GM13976 (cell line): ENCODE results near the gene C4orf33.

ENCODE experiments used
- DNase-seq: peaks from one replicate; pipeline ENCODE4 v3.0.0; 2012; ENCODE audit warnings: low spot score
- in situ Hi-C: fragments of 300-500 bp; cut with MboI; formaldehyde crosslinking; loops from one replicate; pipeline ENCODE4 v1.12.0; 2022; ENCODE audit warnings: low sequenced_read_pairs, mixed read lengths, inconsistent platforms; ENCODE audit not compliant: unreplicated experiment
- TF ChIP-seq, protein P1 (sequence below): IDR thresholded peaks from 2 replicates; pipeline ENCODE4 v1.5.1; 2012; ENCODE audit warnings: borderline replicate concordance, mild to moderate bottlenecking; ENCODE audit not compliant: insufficient read depth; ENCODE audit errors: extremely low read depth, missing control alignments, control extremely low read depth

C4orf33 gene

DNA sequence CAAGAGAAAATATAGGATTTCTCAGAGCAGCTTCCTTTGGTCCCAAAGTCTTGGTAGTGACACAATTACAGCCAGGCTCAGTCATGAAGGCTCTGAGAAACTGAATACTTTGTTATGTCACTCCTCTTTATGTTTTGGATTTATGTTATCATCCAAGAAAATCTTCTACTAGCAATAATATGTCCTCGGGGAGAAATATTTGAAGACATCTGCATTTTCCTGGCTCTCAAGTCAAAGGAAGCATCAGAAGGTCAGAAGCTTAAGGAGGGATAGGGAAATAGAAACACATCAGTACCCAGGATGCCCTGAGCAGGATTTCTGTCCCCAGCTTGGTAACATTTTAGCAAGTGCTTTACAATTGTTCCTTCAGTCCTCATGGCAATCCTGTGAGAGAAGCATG is 54.0 kb downstream of the C4orf33 start:
- DNase-seq, result no peak
- in situ Hi-C loops, result no loop called here
- TF ChIP-seq, protein P1, sequence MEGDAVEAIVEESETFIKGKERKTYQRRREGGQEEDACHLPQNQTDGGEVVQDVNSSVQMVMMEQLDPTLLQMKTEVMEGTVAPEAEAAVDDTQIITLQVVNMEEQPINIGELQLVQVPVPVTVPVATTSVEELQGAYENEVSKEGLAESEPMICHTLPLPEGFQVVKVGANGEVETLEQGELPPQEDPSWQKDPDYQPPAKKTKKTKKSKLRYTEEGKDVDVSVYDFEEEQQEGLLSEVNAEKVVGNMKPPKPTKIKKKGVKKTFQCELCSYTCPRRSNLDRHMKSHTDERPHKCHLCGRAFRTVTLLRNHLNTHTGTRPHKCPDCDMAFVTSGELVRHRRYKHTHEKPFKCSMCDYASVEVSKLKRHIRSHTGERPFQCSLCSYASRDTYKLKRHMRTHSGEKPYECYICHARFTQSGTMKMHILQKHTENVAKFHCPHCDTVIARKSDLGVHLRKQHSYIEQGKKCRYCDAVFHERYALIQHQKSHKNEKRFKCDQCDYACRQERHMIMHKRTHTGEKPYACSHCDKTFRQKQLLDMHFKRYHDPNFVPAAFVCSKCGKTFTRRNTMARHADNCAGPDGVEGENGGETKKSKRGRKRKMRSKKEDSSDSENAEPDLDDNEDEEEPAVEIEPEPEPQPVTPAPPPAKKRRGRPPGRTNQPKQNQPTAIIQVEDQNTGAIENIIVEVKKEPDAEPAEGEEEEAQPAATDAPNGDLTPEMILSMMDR, result no peak

DNA sequence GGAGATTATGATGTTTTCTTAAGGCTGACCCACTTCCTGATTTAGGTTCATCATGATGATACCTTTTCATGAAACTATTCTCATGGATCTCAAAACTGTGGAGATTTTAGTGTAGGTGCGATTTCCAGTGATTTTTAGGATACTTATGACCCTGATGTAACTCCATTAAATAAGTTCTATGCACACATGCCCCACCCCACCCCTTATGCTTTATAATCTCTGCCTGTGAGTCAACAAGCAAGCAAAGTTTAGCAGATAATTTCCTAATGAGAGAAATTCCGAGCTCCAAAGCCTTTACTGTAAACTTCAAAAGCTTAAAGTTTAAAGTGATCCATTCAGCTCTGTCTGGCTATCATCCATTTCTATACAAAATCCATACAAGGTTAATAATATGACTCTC is 56.4 kb downstream of the C4orf33 start:
- no peak for DNase-seq
- in situ Hi-C loops, result no loop called here
- TF ChIP-seq, protein P1, result no peak

DNA sequence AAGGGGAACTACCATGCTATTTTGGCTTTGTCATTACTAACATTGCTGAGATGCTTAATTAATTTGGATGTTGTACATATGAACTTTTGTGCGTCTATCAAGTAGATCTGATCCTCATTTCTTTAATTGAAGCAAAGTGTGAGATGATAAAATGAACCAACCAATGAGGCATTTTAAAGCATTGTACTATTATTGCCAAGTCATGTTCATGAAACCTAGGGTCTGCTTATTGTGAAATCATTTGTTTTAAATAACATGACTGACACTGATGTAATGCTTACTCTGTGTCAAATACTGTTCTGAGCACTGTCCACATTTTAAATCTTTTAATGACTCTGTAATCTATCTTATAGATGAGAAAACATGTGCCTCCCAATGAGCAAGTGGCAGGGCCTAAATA is 57.7 kb downstream of the C4orf33 start:
- TF ChIP-seq, protein P1, result no peak
- DNase-seq, result no peak
- in situ Hi-C loops, result no loop called here

DNA sequence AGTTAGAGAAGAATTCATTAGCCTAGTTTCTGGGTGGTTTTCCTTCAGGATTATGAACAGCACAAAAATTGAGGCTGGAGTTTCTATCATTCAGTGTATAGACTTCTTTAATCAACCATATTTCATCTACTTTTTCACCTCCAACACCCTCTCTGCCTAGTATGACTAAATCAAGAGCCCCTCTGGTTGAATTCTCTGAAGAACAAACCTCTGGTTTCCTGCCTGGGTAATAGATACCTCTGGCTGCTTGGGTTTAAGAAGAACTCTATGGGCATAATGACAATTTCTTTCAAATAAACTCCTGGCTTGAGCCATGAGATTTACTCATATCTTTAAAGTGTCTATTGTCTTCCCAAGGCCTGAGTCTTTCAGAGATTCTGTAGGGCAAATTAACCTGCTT is 66.5 kb downstream of the C4orf33 start:
- no peak for DNase-seq
- in situ Hi-C loops, result no loop called here
- TF ChIP-seq, protein P1, result no peak

DNA sequence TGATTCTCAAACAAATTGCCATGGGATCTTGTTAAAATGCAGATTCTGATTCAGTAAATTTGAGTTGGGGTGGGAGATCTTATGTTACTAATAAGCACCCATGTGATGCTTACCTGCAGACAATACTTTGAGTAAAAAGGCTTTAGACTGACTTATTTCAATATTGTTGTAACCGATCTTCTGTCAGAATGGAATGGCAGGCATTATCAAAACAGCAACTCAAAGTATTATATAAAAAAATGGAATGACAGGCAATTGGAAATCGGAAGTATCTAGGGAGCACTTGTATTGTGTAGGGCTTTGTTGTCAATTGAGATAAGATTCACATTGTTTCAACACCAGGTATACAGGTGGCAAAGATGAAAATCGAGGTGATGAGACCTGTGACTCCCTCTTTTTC is 67.5 kb downstream of the C4orf33 start:
- in situ Hi-C loops, result no loop called here
- no peak for DNase-seq
- TF ChIP-seq, protein P1, result no peak

DNA sequence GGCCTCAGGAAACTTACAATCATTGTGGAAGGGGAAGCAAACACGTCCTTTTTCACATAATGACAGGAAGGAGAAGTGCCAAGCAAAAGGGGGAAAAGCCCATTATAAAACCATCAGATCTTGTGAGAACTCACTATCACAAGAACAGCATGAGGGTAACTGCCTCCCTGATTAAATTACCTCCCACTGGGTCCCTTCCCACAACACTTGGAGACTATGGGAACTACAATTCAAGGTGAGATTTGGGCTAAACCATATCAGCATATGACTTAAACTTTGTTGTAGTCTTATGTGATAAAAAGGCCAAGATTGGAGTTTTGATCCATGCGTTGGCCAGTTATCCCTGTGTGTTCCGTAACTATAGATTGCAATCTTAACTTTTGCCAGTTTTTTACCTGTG is 68.3 kb downstream of the C4orf33 start:
- TF ChIP-seq, protein P1, result no peak
- in situ Hi-C loops, result no loop called here
- DNase-seq, result no peak
